Frontal cortex (tissue), 4 donors: Measurements from ENCODE around the gene FRMD4B. TPM values are rescaled to one million over a fixed set of nuclear protein-coding genes. Genes with fewer than 3 reads are reported as not detected.
A peak's percentile ranks its signal among the peaks of the same experiment; 100 is the strongest.

Experiments used
- DNase-seq, 2 donors: peaks; one replicate each; pipeline ENCODE4 v3.0.0; 2012; ENCODE audit warnings: low spot score in 2 of 2
- FAIRE-seq: peaks from 2 replicates; lab custom pipeline; 2012; peaks lifted over from hg19 to GRCh38; lab: Jason Lieb, UNC
- total RNA-seq: library from RNA; depleted of rRNA; stranded (reverse); fragments of >200 nt; gene quantifications from one replicate; pipeline ENCODE4 v1.2.3, GENCODE V29; 2014
- donor health status: control.
- donor health status: control.
- donor health status: control.

The FRMD4B gene
- total RNA-seq, 1 donor from 2014 or later: 72.2 TPM

DNA sequence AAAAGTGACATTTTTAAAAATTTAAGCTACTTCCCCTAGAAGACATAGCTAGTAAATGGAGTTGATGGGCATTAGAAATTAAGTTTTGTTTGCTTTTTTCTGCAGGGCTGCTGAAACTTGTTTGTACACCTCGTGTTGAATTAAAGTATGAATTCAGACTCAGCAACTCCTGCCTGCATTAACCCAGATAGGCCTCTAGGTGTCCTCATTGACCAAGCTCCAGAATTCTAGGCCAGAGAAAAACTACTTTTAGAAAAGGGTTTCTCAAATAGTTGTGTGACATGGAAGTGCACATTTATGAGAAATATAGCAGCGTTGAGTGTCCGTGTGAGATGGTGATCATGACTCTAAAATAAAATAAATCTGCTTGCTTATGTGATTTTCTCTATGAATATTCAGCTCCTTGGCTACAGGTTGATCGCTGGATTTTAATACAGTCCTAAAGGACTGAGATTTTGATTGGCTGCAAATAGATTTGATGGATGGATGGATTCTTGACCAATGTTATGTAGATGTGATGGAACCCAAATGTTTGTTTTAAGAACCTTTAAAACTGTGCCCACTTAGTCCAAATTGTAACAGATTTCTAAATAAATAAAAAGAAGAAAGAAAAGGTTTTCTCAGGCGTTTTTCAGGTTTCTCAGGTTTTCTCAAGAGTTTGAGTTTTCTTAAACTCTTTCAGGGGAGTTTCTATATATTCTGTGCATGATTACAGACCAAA is 224.1 kb downstream of the FRMD4B start:
- FAIRE-seq (peak; percentile 64), DNase-seq (peak; percentile 18 to 60)

DNA sequence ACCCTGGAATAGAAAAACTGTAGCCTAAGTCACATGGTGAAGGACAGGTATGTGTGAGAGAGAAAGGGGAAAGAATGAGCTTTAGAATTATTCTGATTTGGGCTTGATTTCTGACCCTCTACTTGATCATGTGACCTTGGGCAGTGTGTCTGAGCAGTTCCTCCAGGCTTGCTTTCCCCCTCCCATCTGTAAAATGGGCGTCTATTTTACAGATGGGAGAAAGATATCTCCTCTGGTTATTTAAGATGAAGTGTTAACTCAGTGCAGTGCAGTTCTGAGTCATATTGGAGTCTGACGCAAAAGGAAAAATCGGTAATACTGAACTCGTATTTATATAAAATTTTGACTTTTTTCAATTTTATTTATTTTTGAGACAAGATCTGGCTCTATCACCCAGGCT is 225.4 kb downstream of the FRMD4B start:
- no peak for FAIRE-seq
- no peak for DNase-seq

GRCh38 chr3:69160107-69160506 is 225.8 kb downstream of the FRMD4B start:
- DNase-seq (no peak), FAIRE-seq (no peak)

DNA sequence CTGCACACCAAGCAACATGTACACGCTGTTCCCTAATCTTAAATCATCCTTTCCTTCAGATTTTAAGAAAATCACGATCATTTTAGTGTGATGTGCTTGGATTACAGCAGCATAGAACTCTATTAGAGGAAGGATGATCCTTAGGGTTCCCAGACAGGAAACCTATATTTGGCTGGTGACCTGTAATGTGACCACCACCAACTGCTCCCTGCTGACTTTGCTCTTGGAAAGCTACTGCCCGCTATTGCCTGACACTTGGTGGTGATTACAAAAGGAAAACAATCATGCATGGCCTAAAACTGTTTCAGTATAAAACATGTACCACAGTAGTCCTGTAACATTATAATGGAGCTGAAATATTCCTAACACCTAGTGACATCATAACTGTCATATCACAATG is 236.3 kb downstream of the FRMD4B start:
- FAIRE-seq: no peak
- no peak for DNase-seq

- no peak for FAIRE-seq
Observed at GRCh38 chr3:69145688-69146087, 240.2 kb downstream of the FRMD4B start.

DNA sequence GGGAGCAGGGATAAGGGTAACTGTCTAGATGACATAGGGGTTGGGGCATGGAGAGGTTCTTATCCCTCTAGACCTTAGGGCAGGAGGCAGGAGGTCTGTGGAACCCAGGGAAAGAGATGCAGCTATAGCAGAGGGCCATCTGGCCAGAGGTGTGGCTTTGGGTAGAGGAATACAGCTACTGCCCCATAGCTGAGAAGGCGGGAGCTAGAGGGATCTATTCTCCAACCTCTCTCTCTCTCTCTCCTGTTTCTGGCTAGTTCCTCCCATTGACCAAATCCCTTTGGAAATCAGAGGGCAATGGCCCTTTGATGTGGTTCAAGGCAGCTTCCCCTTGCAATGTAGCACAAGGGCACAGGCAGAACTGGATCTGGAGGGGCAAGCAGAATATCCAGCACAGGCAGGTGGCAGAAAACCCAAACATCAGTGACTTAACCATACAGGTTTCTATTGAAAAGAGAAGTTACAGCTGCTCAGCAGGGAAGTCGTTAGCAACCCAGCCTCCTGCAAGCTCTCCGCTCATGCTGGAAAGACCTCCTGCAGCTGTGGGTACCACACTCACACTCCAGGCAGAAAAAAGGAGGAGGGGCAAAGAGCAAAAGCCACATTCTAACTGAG is 241.2 kb downstream of the FRMD4B start:
- FAIRE-seq (no peak), DNase-seq (no peak)

More at GRCh38 chr3:69145688-69146087, 240.2 kb downstream of the FRMD4B start:
- no peak for DNase-seq

DNA sequence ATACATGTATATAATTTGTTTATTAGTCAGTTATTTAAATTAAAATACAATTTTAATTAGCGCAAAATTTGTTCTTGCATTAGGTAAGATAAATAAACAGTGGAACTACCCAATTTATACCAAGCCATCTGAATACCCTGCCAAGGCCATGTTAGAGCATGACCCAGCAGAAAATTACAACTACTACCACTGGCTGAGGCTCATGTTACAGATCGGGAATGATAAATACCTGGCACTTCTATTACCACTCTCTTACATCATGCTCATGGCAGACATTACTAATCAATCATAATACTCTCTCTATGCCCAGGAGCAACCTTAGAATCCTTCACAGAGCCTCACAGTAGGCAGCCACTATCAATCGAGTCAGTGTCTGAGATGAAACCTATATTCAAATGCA is 242.3 kb downstream of the FRMD4B start:
- FAIRE-seq: no peak
- no peak for DNase-seq

DNA sequence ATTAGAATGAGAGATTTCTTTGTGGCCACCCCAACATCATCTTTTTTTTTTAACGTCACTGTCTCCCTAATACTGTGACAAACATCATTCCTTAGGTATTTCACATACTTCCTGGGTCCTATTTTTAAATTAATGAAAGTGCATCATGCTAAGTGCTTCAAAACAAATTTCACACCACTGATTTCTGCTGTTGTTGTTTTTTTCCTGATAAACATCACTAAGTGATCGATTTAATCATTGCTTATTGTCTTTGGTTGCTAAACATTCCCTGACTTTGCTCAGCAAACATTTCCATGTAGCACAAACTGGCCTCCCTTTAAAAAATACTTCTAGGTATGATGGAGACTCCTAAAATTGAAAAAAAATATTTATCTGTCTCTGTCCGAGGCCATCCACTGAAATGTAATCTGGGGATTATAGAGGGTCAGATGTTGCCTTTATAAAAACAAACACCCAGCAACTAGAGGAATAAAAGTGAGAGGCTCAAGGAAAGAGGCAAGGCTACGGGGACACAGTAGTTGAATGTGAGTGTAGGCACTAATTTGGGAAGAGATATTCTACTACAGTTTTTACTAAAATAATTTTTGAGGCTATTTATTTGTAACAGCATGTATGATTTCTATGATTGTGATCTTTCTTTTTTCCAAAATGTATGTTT is 243.0 kb downstream of the FRMD4B start:
- FAIRE-seq (no peak), DNase-seq (no peak)

DNA sequence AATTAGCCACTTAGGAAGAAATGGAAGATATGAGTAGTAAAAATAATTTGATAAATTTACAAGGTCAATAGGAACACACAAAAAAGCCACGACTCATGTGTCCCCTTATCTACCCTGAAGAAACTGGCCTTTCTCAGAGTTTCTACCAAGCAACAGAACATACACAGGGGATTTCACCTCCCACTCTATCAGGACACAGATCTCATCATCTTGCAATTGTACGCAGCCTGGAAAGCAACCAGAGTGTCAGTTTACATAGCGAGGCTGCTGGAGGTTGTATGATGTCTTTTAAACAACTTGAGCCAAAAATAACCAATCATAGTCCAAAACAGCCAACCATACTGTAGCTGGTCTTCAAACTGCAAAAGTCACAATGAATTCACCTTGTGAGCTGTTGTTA is 243.8 kb downstream of the FRMD4B start:
- DNase-seq (no peak), FAIRE-seq (no peak)

GRCh38 chr3:69141313-69141712 is 244.6 kb downstream of the FRMD4B start:
- no peak for FAIRE-seq

DNA sequence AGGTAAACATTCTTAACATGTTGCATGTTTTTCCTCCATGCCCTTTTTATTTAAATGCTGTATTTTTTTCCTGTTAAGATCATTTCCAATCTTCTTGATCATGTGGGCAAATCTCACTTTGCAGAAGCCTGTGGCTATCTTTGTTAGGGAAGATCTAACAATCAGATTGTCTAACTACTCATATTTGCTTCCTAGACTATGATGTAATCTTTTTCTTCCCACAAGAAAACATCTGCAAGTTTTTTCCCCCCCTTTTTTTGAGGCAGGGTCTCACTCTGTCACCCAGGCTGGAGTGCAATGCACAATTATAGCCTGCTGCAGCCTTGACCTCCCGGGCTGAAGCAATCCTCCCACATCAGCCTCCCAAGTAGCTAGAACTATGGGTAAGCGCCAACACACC is 248.5 kb downstream of the FRMD4B start:
- FAIRE-seq (no peak), DNase-seq (no peak)

More at GRCh38 chr3:69141313-69141712, 244.6 kb downstream of the FRMD4B start:
- DNase-seq: no peak

- DNase-seq (no peak), FAIRE-seq (no peak)
Observed at GRCh38 chr3:69137005-69137404, 248.9 kb downstream of the FRMD4B start.

GRCh38 chr3:69130689-69131088 is 255.2 kb downstream of the FRMD4B start:
- DNase-seq (no peak), FAIRE-seq (no peak)

- DNase-seq (no peak), FAIRE-seq (no peak)
Observed at GRCh38 chr3:69129531-69129930, 256.4 kb downstream of the FRMD4B start.

- DNase-seq (no peak), FAIRE-seq (no peak)
Observed at GRCh38 chr3:69128509-69128908, 257.4 kb downstream of the FRMD4B start.

DNA sequence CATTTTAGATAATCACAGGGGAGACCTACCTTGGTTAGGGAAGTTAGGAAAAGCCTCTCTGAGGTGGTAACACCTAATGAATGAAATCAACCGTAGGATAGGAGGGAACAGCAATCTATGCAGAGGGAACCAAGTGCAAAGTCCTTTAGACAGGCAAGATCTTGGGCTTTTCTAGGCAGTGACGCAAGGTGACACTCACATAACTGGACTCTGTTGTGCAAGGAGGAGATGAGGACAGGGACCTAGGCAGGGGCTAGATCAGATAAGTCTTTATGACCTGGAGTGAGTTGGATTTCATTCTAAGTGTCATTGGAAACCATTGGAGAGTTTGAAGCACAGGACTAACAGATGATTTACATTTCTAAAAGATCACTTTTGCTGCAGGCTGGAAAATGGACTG is 258.9 kb downstream of the FRMD4B start:
- no peak for FAIRE-seq

GRCh38 chr3:69126216-69126615 is 259.7 kb downstream of the FRMD4B start:
- no peak for DNase-seq
- FAIRE-seq: no peak

More for the DNA sequence above, 258.9 kb downstream of the FRMD4B start:
- DNase-seq: no peak

GRCh38 chr3:69122403-69122802 is 263.5 kb downstream of the FRMD4B start, which contains the start of gene LMOD3:
TSS of gene LMOD3 (minus strand) at chr3:69122595. CDS start at chr3:69122386, 209 bp downstream.
- FAIRE-seq (no peak), DNase-seq (no peak)

DNA sequence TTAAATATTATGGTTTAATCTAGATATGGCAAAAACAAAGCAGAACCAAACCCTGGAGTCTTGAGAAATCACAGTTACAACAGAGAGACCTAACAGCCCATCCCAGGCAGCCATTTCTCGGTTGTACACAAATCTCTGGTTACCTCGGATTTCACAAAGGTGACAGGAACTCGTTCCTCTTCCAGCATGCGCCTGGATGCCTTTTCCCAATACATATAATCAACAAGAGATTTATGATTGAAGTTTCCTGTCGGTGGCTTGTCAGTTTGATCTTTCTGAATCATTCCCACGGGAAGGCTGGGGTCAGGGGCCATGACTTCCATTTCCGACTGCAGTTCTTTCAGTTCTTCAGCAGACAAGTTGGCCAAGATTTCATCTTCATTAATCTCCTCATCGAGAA is 263.9 kb downstream of the FRMD4B start:
- FAIRE-seq (no peak), DNase-seq (no peak)

GRCh38 chr3:69121513-69121912 is 264.4 kb downstream of the FRMD4B start:
- no peak for FAIRE-seq
- no peak for DNase-seq

GRCh38 chr3:69120879-69121464 is 264.9 kb downstream of the FRMD4B start:
- DNase-seq: peak in 1 of 2 donors; percentile 25
- FAIRE-seq: peak; percentile 17
